Type B pancreatic cell (in vitro differentiated cells): Measurements from ENCODE around the gene TTLL5. TPM values are rescaled to one million over a fixed set of nuclear protein-coding genes. Genes with fewer than 3 reads are reported as not detected.

Experiments used
- DNase-seq: peaks from one replicate; pipeline ENCODE4 v3.0.0; 2021; ENCODE audit warnings: mixed read lengths; ENCODE audit not compliant: unreplicated experiment; ENCODE audit errors: extremely low spot score
- H3K27ac Mint-ChIP-seq: 2 replicates; pipeline ENCODE4 v1.8.0; 2021; ENCODE audit warnings: mild to moderate bottlenecking, mixed read lengths
- H3K27me3 Mint-ChIP-seq: 2 replicates; pipeline ENCODE4 v1.8.0; 2021; ENCODE audit warnings: mixed read lengths
- H3K36me3 Mint-ChIP-seq: 2 replicates; pipeline ENCODE4 v1.8.0; 2021; ENCODE audit warnings: mixed read lengths
- H3K4me1 Mint-ChIP-seq: one replicate; pipeline ENCODE4 v1.8.0; 2021; ENCODE audit warnings: mixed read lengths; ENCODE audit not compliant: unreplicated experiment
- H3K4me3 Mint-ChIP-seq: 2 replicates; pipeline ENCODE4 v1.8.0; 2021; ENCODE audit warnings: mild to moderate bottlenecking, mixed read lengths
- H3K9me3 Mint-ChIP-seq: 2 replicates; pipeline ENCODE4 v1.8.0; 2021; ENCODE audit warnings: mixed read lengths
- CTCF ChIP-seq: fragments of 200-600 bp; sonication (generic); conservative IDR thresholded peaks from 2 replicates; pipeline ENCODE4 v1.5.0; 2021; ENCODE audit warnings: antibody characterized with exemption, mild to moderate bottlenecking
- total RNA-seq: library from RNA; stranded (reverse); gene quantifications from 2 replicates; pipeline ENCODE4 v1.2.1, GENCODE V29; 2021; ENCODE audit warnings: low replicate concordance

TTLL5 gene
- total RNA-seq, 1 donor from 2014 or later, result 44.7 TPM

- no peak for TF ChIP-seq CTCF
- H3K9me3 Mint-ChIP-seq, result no peaks in the 10 kb centered on the region
- no peak overlapping the region for H3K27ac Mint-ChIP-seq
- H3K27me3 Mint-ChIP-seq, result no peaks in the 10 kb centered on the region
- DNase-seq, result no peak
- no peaks in the 10 kb centered on the region for H3K4me1 Mint-ChIP-seq
- H3K36me3 Mint-ChIP-seq, result no peaks in the 10 kb centered on the region
- no peak overlapping the region for H3K4me3 Mint-ChIP-seq
Observed at GRCh38 chr14:75625034-75625433, 36.0 kb upstream of the TTLL5 start.

- peaks cover 3% of the 10 kb centered on the region for H3K27me3 Mint-ChIP-seq
- H3K4me1 Mint-ChIP-seq, result no peaks in the 10 kb centered on the region
- no peak overlapping the region for H3K4me3 Mint-ChIP-seq
- DNase-seq, result no peak
- no peaks in the 10 kb centered on the region for H3K36me3 Mint-ChIP-seq
- no peak overlapping the region for H3K27ac Mint-ChIP-seq
- H3K9me3 Mint-ChIP-seq, result no peaks in the 10 kb centered on the region
- no peak for TF ChIP-seq CTCF
Observed at GRCh38 chr14:75626396-75626795, 34.6 kb upstream of the TTLL5 start.

- H3K4me1 Mint-ChIP-seq, result no peaks in the 10 kb centered on the region
- DNase-seq, result no peak
- H3K27me3 Mint-ChIP-seq, result peaks cover 3% of the 10 kb centered on the region
- peak overlapping the region; percentile 21 for H3K27ac Mint-ChIP-seq
- no peak overlapping the region for H3K4me3 Mint-ChIP-seq
- no peak for TF ChIP-seq CTCF
- H3K36me3 Mint-ChIP-seq, result no peaks in the 10 kb centered on the region
- H3K9me3 Mint-ChIP-seq, result no peaks in the 10 kb centered on the region
Observed at GRCh38 chr14:75626863-75627262, 34.2 kb upstream of the TTLL5 start.

GRCh38 chr14:75627406-75627805, 33.6 kb upstream of the TTLL5 start:
- TF ChIP-seq CTCF, result no peak
- H3K27ac Mint-ChIP-seq, result no peak overlapping the region
- no peaks in the 10 kb centered on the region for H3K36me3 Mint-ChIP-seq
- H3K4me1 Mint-ChIP-seq, result no peaks in the 10 kb centered on the region
- no peaks in the 10 kb centered on the region for H3K9me3 Mint-ChIP-seq
- no peak for DNase-seq
- H3K4me3 Mint-ChIP-seq, result no peak overlapping the region
- H3K27me3 Mint-ChIP-seq, result peaks cover 3% of the 10 kb centered on the region

- Mint-ChIP-seq H3K9me3 (no peaks in the 10 kb centered on the region), H3K27me3 (peaks cover 3% of the 10 kb centered on the region), H3K36me3 (no peaks in the 10 kb centered on the region), H3K4me1 (no peaks in the 10 kb centered on the region), H3K4me3 (no peak overlapping the region), H3K27ac (no peak overlapping the region)
- DNase-seq, result no peak
- no peak for TF ChIP-seq CTCF
Observed at GRCh38 chr14:75628816-75629215, 32.2 kb upstream of the TTLL5 start.
